Measurements from ENCODE around the gene CEP350.

DNA sequence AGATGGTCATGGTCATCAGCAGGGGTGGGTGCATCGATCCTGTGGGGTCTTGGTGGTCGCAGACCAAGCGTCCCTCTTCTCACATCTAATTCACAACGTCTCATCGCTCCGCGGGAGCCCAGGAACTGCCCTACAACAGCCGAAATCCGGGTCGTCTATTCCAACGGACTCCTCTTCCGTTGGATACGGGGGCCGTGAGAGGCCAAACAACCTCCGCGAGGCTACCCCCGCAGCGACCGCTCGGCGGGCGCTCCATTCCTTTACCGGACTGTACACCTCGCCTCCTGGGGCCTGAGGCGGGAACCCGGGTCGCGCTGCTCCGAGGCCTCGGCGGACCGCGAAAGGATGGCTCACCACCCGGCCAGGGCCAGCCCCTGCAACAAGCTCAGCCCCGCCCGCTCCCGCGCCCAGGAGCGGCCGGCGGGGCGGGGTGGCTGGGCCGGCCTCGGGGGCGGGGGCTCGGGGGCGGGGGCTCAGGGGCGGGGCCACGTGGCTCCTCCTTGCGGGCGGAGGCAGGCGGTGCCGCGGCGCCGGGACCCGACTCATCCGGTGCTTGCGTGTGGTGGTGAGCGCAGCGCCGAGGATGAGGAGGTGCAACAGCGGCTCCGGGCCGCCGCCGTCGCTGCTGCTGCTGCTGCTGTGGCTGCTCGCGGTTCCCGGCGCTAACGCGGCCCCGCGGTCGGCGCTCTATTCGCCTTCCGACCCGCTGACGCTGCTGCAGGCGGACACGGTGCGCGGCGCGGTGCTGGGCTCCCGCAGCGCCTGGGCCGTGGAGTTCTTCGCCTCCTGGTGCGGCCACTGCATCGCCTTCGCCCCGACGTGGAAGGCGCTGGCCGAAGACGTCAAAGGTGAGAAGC lies 199.9 kb downstream of the CEP350 start, which contains the start of gene QSOX1:
- peak; percentile 48 for TF ChIP-seq POLR2A (IDR thresholded peaks at IDR 0.05)
- TF ChIP-seq, protein P1, sequence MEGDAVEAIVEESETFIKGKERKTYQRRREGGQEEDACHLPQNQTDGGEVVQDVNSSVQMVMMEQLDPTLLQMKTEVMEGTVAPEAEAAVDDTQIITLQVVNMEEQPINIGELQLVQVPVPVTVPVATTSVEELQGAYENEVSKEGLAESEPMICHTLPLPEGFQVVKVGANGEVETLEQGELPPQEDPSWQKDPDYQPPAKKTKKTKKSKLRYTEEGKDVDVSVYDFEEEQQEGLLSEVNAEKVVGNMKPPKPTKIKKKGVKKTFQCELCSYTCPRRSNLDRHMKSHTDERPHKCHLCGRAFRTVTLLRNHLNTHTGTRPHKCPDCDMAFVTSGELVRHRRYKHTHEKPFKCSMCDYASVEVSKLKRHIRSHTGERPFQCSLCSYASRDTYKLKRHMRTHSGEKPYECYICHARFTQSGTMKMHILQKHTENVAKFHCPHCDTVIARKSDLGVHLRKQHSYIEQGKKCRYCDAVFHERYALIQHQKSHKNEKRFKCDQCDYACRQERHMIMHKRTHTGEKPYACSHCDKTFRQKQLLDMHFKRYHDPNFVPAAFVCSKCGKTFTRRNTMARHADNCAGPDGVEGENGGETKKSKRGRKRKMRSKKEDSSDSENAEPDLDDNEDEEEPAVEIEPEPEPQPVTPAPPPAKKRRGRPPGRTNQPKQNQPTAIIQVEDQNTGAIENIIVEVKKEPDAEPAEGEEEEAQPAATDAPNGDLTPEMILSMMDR (IDR thresholded peaks at IDR 0.05), result no peak

All from breast epithelium (tissue), 3 donors.